Sigmoid colon (tissue), 4 donors: ENCODE results near the gene JAG2.
A peak's percentile ranks its signal among the peaks of the same experiment; 100 is the strongest.

Experiments
- CTCF ChIP-seq, 4 experiments: fragments of 450-650 bp in 3 of 4; fragments of 200-600 bp in 1 of 4; IDR thresholded peaks; one replicate each; pipeline ENCODE4 v1.5.1; 2016 to 2019; ENCODE audit warnings: antibody characterized with exemption in 4 of 4, mild to moderate bottlenecking in 3 of 4, moderate library complexity in 2 of 4
- EP300 ChIP-seq, 4 donors: sonication (generic); formaldehyde crosslinking; IDR thresholded peaks; one replicate each; pipeline ENCODE4 v1.6.1; 2017; ENCODE audit warnings: antibody characterized with exemption in 4 of 4

DNA sequence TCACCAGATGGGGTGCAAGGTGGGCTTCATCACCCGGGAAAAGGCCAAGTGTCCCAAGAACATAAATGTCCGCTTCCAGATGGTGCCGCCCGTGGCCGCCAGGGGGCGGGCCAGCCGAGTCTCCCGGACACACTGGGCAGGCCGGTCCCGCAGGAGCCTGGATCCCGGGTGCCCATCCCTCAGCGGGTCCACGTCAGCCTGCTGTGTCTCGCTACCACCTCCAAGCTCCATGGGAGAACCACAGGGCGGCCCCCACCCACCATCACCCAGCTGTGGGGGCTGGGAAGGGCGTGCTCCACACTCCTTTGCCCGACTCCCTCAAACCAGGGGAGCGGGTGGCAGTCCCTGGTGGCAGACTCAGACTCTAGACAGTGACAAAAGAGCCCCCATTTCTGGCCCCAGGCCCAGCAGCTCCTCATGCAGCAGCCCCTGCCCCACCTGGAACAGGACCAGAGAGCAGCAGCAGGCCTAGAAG, 34.5 kb upstream of the JAG2 start:
- TF ChIP-seq CTCF (IDR thresholded peaks at IDR 0.05) (peak; percentile 38 to 97 (median 82)), EP300 (IDR thresholded peaks at IDR 0.05) (no peak)
